ENCODE data around the gene RBM47. TPM values are rescaled to one million over a fixed set of nuclear protein-coding genes. Genes with fewer than 3 reads are reported as not detected.
A peak's percentile ranks its signal among the peaks of the same experiment; 100 is the strongest.

The RBM47 gene
- total RNA-seq, 1 donor from 2014 or later, result 108 TPM

DNA sequence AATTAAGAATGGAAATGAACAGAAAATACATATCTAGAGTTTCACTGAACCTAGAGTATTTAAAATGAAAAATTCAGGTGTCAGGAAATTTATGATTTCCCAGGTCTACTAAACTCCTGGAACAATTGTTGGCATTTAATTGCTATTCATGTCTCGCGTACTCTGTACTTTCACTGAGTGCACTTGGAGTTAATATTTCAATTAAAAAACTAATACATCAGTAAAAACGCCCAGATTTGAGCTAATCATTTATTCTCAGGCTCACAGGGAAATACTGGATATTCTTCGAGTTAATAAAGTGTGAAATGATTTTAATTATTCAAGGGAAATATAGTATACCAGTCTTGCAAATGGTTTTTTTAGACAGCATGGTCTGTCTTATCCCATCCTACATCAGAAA, 168.6 kb downstream of the RBM47 start:
- TF ChIP-seq, protein P1, sequence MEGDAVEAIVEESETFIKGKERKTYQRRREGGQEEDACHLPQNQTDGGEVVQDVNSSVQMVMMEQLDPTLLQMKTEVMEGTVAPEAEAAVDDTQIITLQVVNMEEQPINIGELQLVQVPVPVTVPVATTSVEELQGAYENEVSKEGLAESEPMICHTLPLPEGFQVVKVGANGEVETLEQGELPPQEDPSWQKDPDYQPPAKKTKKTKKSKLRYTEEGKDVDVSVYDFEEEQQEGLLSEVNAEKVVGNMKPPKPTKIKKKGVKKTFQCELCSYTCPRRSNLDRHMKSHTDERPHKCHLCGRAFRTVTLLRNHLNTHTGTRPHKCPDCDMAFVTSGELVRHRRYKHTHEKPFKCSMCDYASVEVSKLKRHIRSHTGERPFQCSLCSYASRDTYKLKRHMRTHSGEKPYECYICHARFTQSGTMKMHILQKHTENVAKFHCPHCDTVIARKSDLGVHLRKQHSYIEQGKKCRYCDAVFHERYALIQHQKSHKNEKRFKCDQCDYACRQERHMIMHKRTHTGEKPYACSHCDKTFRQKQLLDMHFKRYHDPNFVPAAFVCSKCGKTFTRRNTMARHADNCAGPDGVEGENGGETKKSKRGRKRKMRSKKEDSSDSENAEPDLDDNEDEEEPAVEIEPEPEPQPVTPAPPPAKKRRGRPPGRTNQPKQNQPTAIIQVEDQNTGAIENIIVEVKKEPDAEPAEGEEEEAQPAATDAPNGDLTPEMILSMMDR (IDR thresholded peaks at IDR 0.05), result no peak
- Histone ChIP-seq H3K4me1 (peaks cover 29% of the 10 kb centered on the region), H3K27me3 (ENCODE audit: low read depth) (no peaks in the 10 kb centered on the region), H3K27ac (no peak overlapping the region), H3K9me3 (no peaks in the 10 kb centered on the region), H3K36me3 (peaks cover 11% of the 10 kb centered on the region), H3K4me3 (no peak overlapping the region)
- no peak for DNase-seq
- intact Hi-C loops (cut with DNase I), result no loop called here
- no peak for ATAC-seq

DNA sequence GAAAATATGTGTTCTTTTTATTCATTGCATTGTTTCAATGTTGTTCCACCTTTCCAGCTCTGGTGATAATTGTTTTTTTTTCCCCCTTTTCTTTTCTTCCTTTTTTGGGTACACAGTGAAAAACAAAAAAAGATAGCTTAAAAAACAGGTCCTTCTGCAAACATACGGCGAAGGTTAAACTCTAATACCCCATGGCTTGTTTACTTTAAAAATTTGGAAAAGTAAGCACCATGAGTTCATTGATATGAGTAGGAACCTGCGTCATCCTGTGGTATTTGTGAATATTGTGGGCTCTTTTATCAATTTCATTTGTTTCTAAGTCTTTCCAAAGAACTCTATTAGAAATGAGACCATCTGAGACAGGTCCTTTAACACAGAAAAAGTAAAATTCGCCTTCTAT, 171.0 kb downstream of the RBM47 start:
- H3K4me3 ChIP-seq, result no peak overlapping the region
- peaks cover 29% of the 10 kb centered on the region for H3K4me1 ChIP-seq

DNA sequence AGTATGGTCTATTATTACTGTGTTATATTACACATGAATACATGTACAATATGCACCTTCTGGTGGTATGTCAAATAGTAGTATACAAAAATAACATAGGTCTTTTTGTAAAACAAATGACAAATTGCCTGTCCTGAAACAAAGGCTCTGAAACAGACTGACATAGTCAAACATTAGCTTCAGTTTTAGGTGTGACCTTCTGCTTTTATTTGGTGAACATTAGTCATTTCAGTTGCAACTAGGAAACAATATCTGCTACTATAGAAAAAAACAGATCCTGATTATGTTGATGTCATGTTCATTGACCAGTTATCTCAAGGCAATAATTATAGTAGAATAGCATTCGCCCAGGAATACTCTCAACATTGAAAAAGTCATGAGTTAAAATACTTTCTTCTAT, 171.6 kb downstream of the RBM47 start:
- no peak for ATAC-seq
- Histone ChIP-seq H3K4me1 (peaks cover 32% of the 10 kb centered on the region), H3K9me3 (no peaks in the 10 kb centered on the region), H3K4me3 (no peak overlapping the region), H3K27me3 (ENCODE audit: low read depth) (no peaks in the 10 kb centered on the region), H3K36me3 (no peaks in the 10 kb centered on the region), H3K27ac (no peak overlapping the region)
- no peak for DNase-seq
- intact Hi-C loops (cut with DNase I), result no loop called here
- TF ChIP-seq, protein P1 (IDR thresholded peaks at IDR 0.05), result no peak

More for the DNA sequence above, 171.0 kb downstream of the RBM47 start:
- ATAC-seq (peak in 1 of 2 donors; percentile 46), DNase-seq (no peak)
- Histone ChIP-seq H3K36me3 (no peaks in the 10 kb centered on the region), H3K9me3 (no peaks in the 10 kb centered on the region), H3K27me3 (ENCODE audit: low read depth) (no peaks in the 10 kb centered on the region), H3K27ac (no peak overlapping the region)
- TF ChIP-seq, protein P1 (IDR thresholded peaks at IDR 0.05), result no peak
- intact Hi-C loops (cut with DNase I), result no loop called here

DNA sequence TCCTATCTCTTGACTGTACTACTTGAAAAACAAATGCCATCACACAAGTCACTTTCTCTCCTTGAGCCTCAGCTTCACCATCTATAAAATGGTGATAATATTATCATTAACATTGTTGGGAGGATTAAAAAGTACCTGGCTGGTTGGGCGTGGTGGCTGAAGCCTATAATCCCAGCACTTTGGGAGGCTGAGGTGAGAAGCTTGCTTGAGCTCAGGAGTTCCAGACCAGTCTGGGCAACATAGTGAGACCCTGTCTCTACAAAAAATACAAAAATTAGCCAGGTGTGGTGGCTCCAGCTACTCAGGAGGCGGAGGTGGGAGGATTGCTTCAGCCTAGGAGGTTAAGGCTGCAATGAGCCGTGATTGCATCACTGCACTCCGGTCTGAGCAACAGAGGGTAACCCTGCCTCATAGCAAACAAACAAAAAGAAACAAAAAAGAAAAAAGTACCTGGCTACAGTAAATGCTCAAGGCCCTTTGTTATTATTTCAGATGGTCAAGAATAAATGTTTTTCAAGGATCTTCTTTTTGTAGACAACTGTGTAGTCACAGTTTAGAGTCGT, 174.2 kb downstream of the RBM47 start:
- H3K27me3 ChIP-seq (ENCODE audit: low read depth), result no peaks in the 10 kb centered on the region
- no peaks in the 10 kb centered on the region for H3K36me3 ChIP-seq
- H3K4me1 ChIP-seq, result peaks cover 25% of the 10 kb centered on the region
- intact Hi-C loops (cut with DNase I), result no loop called here
- H3K4me3 ChIP-seq, result no peak overlapping the region
- TF ChIP-seq, protein P1 (IDR thresholded peaks at IDR 0.05), result no peak
- ATAC-seq, result peak; percentile 62 to 70
- no peaks in the 10 kb centered on the region for H3K9me3 ChIP-seq
- no peak overlapping the region for H3K27ac ChIP-seq
- DNase-seq, result peak; percentile 72

DNA sequence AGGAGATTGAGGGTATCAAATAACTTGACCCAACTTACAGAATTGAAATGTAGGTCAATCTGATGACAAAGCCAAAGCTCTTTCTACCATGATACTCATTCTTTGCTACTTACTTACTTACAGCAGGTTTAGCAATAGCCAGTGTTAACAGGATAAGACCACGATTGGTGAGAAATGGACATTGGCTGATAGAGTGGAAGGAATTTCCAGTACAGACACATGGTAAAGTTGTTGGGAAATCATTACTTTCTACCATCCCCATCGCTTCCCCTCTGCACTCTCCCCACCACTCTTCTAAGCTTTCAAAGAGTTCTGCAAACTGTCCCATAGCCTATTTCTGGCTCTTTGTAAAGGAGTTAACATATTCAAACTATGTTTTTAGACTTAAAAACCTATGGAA, 174.8 kb downstream of the RBM47 start:
- ATAC-seq (peak in 1 of 2 donors; percentile 29), DNase-seq (no peak)
- H3K9me3 ChIP-seq, result no peaks in the 10 kb centered on the region
- H3K27ac ChIP-seq, result no peak overlapping the region
- H3K27me3 ChIP-seq (ENCODE audit: low read depth), result no peaks in the 10 kb centered on the region
- peaks cover 20% of the 10 kb centered on the region for H3K4me1 ChIP-seq
- H3K36me3 ChIP-seq, result peaks cover 4% of the 10 kb centered on the region
- TF ChIP-seq, protein P1 (IDR thresholded peaks at IDR 0.05), result no peak
- intact Hi-C loops (cut with DNase I), result no loop called here
- no peak overlapping the region for H3K4me3 ChIP-seq

All from lower lobe of right lung (tissue), 2 donors.